ENCODE measurements around the gene PLEKHG4.

Gene PLEKHG4

GRCh38 chr16:67286441-67287235 is 7.3 kb downstream of the PLEKHG4 start:
- no peaks in the 10 kb centered on the region for H3K36me3 ChIP-seq (replicated peaks; ENCODE audit: low read depth, low read length)
- TF ChIP-seq, protein P1, sequence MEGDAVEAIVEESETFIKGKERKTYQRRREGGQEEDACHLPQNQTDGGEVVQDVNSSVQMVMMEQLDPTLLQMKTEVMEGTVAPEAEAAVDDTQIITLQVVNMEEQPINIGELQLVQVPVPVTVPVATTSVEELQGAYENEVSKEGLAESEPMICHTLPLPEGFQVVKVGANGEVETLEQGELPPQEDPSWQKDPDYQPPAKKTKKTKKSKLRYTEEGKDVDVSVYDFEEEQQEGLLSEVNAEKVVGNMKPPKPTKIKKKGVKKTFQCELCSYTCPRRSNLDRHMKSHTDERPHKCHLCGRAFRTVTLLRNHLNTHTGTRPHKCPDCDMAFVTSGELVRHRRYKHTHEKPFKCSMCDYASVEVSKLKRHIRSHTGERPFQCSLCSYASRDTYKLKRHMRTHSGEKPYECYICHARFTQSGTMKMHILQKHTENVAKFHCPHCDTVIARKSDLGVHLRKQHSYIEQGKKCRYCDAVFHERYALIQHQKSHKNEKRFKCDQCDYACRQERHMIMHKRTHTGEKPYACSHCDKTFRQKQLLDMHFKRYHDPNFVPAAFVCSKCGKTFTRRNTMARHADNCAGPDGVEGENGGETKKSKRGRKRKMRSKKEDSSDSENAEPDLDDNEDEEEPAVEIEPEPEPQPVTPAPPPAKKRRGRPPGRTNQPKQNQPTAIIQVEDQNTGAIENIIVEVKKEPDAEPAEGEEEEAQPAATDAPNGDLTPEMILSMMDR (IDR thresholded peaks at IDR 0.05; ENCODE audit: low read depth, low read length): no peak
- no peak for TF ChIP-seq EZH2phosphoT487 (IDR thresholded peaks at IDR 0.05; ENCODE audit: low read depth)
- no peak overlapping the region for H3K4me2 ChIP-seq (ENCODE audit: low read length)
- H3K9ac ChIP-seq (ENCODE audit: low read length): no peak overlapping the region
- H3K27me3 ChIP-seq (ENCODE audit: low read depth, low read length): no peaks in the 10 kb centered on the region
- H2AFZ ChIP-seq (ENCODE audit: low read depth, low read length): no peak overlapping the region
- H3K4me3 ChIP-seq (ENCODE audit: low read length): no peak overlapping the region
- H3K79me2 ChIP-seq (ENCODE audit: low read length): no peaks in the 10 kb centered on the region
- no peaks in the 10 kb centered on the region for H3K4me1 ChIP-seq (ENCODE audit: low read length)
- no peaks in the 10 kb centered on the region for H4K20me1 ChIP-seq (ENCODE audit: insufficient read depth, low read length)
- no peak overlapping the region for H3K27ac ChIP-seq (ENCODE audit: low read length)
- H3K9me3 ChIP-seq (ENCODE audit: insufficient read depth, low read length): no peaks in the 10 kb centered on the region

DNA sequence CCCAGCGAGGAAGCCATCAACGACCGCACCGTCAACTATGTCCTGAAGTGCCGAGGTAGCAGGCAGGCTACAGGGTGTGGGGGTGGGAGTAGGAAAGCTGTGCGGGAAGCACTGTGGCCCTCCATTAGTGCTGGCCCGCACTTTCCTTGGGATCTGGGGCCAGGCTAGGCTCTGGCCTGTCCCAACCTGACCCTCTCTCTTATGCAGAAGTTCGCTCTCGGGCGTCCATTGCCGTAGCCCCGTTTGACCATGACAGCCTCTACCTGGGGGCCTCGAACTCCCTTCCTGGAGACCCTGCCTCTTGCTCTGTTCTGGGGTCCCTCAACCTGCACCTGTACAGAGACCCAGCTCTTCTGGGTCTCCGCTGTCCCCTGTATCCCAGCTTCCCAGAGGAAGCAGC is 8.6 kb downstream of the PLEKHG4 start:
- no peak for TF ChIP-seq EZH2phosphoT487 (IDR thresholded peaks at IDR 0.05; ENCODE audit: low read depth)
- TF ChIP-seq, protein P1 (IDR thresholded peaks at IDR 0.05; ENCODE audit: low read depth, low read length): no peak
- no peaks in the 10 kb centered on the region for H3K79me2 ChIP-seq (ENCODE audit: low read length)
- H3K9ac ChIP-seq (ENCODE audit: low read length): no peak overlapping the region
- no peak overlapping the region for H2AFZ ChIP-seq (ENCODE audit: low read depth, low read length)
- H3K27me3 ChIP-seq (ENCODE audit: low read depth, low read length): no peaks in the 10 kb centered on the region
- no peaks in the 10 kb centered on the region for H3K4me1 ChIP-seq (ENCODE audit: low read length)
- H3K27ac ChIP-seq (ENCODE audit: low read length): no peak overlapping the region
- no peaks in the 10 kb centered on the region for H3K9me3 ChIP-seq (ENCODE audit: insufficient read depth, low read length)
- H3K4me2 ChIP-seq (ENCODE audit: low read length): no peak overlapping the region
- H4K20me1 ChIP-seq (ENCODE audit: insufficient read depth, low read length): no peaks in the 10 kb centered on the region
- no peak overlapping the region for H3K4me3 ChIP-seq (ENCODE audit: low read length)
- H3K36me3 ChIP-seq (replicated peaks; ENCODE audit: low read depth, low read length): no peaks in the 10 kb centered on the region

DNA sequence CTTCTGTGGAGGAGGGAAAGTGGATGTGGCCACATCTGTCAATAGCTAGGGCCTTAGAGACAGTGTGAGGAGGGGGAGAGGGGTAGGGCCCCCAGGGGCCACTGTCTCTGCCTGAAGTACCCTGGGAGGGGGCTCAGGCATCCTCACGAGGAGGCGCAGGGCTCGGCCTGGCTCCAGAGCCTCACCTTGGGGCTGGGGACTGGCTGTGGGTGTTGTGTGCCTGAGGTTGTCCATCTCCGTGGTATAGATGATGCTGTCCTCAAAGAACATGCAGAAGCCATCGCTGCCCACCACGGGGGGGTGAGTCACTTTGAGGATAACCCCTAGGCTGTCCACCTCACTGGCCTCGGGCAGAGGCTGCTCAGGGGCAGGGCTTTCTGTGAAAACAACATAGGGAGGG is 12.1 kb downstream of the PLEKHG4 start:
- no peaks in the 10 kb centered on the region for H3K36me3 ChIP-seq (replicated peaks; ENCODE audit: low read depth, low read length)
- H3K9me3 ChIP-seq (ENCODE audit: insufficient read depth, low read length): no peaks in the 10 kb centered on the region
- no peak for TF ChIP-seq EZH2phosphoT487 (IDR thresholded peaks at IDR 0.05; ENCODE audit: low read depth)
- TF ChIP-seq, protein P1 (IDR thresholded peaks at IDR 0.05; ENCODE audit: low read depth, low read length): no peak

DNA sequence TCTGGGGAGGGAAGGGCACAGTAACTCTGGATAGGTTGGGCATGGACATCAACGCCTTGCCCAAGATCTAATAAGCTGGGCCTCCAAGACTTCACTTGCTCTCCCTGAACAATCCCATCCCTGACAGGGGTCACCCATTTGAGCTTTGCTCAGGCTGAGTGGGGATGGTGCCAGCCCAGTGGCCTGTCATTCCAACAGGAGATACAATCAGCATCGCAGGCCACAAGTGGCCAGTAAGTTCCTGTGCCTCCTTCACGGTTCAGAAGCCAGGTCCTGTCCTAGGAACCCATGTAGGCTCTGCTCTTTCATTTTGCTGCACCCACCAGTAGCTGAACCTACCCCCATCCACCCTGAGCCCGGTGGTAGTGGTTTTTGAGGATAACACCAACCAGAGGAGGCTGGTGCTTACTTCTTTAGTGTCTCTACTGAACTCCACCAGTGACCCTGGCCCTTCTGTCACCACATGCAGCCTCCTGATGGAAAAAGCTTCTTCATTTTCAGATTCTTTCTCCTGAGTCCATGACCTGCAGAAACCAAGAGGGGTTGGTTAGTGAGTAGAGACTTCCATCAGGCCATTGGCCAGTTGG is 14.9 kb downstream of the PLEKHG4 start:
- no peaks in the 10 kb centered on the region for H4K20me1 ChIP-seq (ENCODE audit: insufficient read depth, low read length)
- no peaks in the 10 kb centered on the region for H3K79me2 ChIP-seq (ENCODE audit: low read length)
- no peak overlapping the region for H3K9ac ChIP-seq (ENCODE audit: low read length)
- H3K36me3 ChIP-seq (replicated peaks; ENCODE audit: low read depth, low read length): no peaks in the 10 kb centered on the region
- no peak overlapping the region for H3K27ac ChIP-seq (ENCODE audit: low read length)
- no peaks in the 10 kb centered on the region for H3K4me1 ChIP-seq (ENCODE audit: low read length)
- H3K4me2 ChIP-seq (ENCODE audit: low read length): no peak overlapping the region
- no peak overlapping the region for H2AFZ ChIP-seq (ENCODE audit: low read depth, low read length)
- no peaks in the 10 kb centered on the region for H3K9me3 ChIP-seq (ENCODE audit: insufficient read depth, low read length)
- H3K27me3 ChIP-seq (ENCODE audit: low read depth, low read length): no peaks in the 10 kb centered on the region
- no peak for TF ChIP-seq EZH2phosphoT487 (IDR thresholded peaks at IDR 0.05; ENCODE audit: low read depth)
- TF ChIP-seq, protein P1 (IDR thresholded peaks at IDR 0.05; ENCODE audit: low read depth, low read length): no peak
- no peak overlapping the region for H3K4me3 ChIP-seq (ENCODE audit: low read length)

More for the DNA sequence above, 12.1 kb downstream of the PLEKHG4 start:
- Histone ChIP-seq H3K27me3 (ENCODE audit: low read depth, low read length) (no peaks in the 10 kb centered on the region), H3K4me2 (ENCODE audit: low read length) (no peak overlapping the region), H3K4me3 (ENCODE audit: low read length) (no peak overlapping the region), H3K4me1 (ENCODE audit: low read length) (no peaks in the 10 kb centered on the region), H3K27ac (ENCODE audit: low read length) (no peak overlapping the region), H4K20me1 (ENCODE audit: insufficient read depth, low read length) (no peaks in the 10 kb centered on the region), H3K9ac (ENCODE audit: low read length) (no peak overlapping the region), H3K79me2 (ENCODE audit: low read length) (no peaks in the 10 kb centered on the region), H2AFZ (ENCODE audit: low read depth, low read length) (no peak overlapping the region)

Measured in OCI-LY3 (cell line).